Muscle of leg (tissue), 11 donors: ENCODE results near the gene CAGE1. TPM values are rescaled to one million over a fixed set of nuclear protein-coding genes. Genes with fewer than 3 reads are reported as not detected.

Experiments
- DNase-seq: peaks from one replicate; pipeline ENCODE4 v3.0.0; 2013
- H3K27ac ChIP-seq: one replicate; pipeline ENCODE4 v1.5.1; 2013; ENCODE audit warnings: mild to moderate bottlenecking, low read length, control low read depth
- H3K27me3 ChIP-seq: one replicate; pipeline ENCODE4 v1.6.1; 2013; ENCODE audit warnings: low read length; ENCODE audit not compliant: control insufficient read depth, insufficient read depth
- H3K36me3 ChIP-seq: one replicate; pipeline ENCODE4 v1.6.1; 2013; ENCODE audit warnings: low read length; ENCODE audit not compliant: control insufficient read depth, insufficient read depth
- H3K4me1 ChIP-seq: one replicate; pipeline ENCODE4 v1.6.1; 2013; ENCODE audit warnings: low read length; ENCODE audit not compliant: control insufficient read depth, insufficient read depth
- H3K4me3 ChIP-seq: one replicate; pipeline ENCODE4 v1.5.1; 2013; ENCODE audit warnings: low read length, control low read depth
- H3K9me3 ChIP-seq: replicated peaks from 2 replicates; pipeline ENCODE4 v1.6.1; 2013; ENCODE audit warnings: low read depth, low read length; ENCODE audit not compliant: control insufficient read depth
- WGBS: methylation state at CpG from one replicate; pipeline ENCODE4 v1.1.5; 2013; ENCODE audit warnings: missing lambda C conversion rate; ENCODE audit not compliant: insufficient coverage; 5-methylcytosine and 5-hydroxymethylcytosine counted together
- polyA plus RNA-seq, 8 donors: library from polyadenylated mRNA; unstranded; fragments of 120-200 nt; gene quantifications; one replicate each; pipeline versions ENCODE4 v1.2.1 to v1.2.3, GENCODE V29; 2013; ENCODE audit warnings: inconsistent platforms in 1 of 8, low replicate concordance in 1 of 8; ENCODE audit not compliant: insufficient read length in 8 of 8, insufficient read depth in 1 of 8
- total RNA-seq: library from RNA; stranded (reverse); fragments of 120-200 nt; gene quantifications from one replicate; pipeline ENCODE4 v1.2.4, GENCODE V29; 2013

The CAGE1 gene
- total and polyA plus RNA-seq, 9 donors: 0.04 to 0.13 (median 0.08) TPM; not detected in 5

DNA sequence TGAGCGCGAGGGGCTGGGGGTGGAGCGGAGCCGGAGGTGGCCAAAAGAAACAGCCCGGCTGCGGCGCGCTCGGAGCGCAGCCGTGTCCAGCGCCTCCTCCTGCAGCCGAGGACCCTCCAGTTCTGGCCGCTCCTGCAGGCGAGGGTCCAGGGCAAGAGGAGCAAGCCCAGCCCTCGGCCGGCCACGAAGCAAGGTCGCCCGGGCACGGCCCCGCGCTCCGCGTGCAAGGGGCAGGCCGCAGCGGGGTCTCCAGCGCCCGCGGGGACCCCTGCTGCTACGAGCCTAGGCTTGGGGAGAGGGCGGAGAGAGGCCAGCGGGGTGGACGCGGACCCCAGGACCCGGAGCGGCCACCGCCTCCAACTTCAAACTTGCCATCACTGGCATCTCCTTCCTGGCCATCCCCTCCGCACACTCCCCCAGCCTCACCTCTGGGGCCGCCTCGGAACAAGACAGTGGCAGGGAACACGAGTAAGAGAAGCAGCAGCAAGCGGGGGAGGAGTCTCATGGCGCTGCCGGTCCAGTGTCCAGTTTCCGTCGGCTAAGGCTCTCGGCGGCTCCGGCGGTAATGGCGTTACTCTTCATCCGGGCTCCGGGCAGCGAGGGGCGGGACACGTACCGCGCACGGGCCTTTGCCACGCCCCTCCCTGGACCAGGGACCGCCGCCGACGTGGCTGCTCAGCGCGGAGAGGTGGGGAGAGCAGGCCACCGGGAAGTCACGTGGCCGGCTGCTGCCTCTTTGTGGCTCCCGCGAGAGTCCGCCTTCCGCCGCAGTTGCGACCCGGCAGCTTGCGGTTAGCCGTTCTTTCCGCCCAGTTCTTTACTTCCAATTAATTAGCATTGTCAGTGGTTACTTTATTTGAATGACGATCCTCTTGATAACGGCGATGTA, 76.7 kb downstream of the CAGE1 start, which contains the start of gene SSR1:
Gene SSR1 (minus strand): TSS at position 584 of the 889 bp plus-strand sequence. CDS start 79 bp downstream, at position 505.
- H3K36me3 ChIP-seq: peaks cover 13% of the 10 kb centered on the region
- peak within 1 kb of the TSS; percentile 72 for H3K4me3 ChIP-seq
- H3K4me1 ChIP-seq: peaks cover 5% of the 10 kb centered on the region
- H3K27me3 ChIP-seq: no peaks in the 10 kb centered on the region
- peak; percentile 99 for DNase-seq
- H3K9me3 ChIP-seq: no peaks in the 10 kb centered on the region
- H3K27ac ChIP-seq: peak within 1 kb of the TSS; percentile 96
- WGBS: under 1% methylated on average over 78 of the region's 83 CpGs

- peak; percentile 18 for DNase-seq
- peak overlapping the region; percentile 72 for H3K4me3 ChIP-seq
- peaks cover 19% of the 10 kb centered on the region for H3K36me3 ChIP-seq
- H3K27ac ChIP-seq: peak overlapping the region; percentile 96
- no peaks in the 10 kb centered on the region for H3K9me3 ChIP-seq
- WGBS: 1% methylated on average over 4 of the region's 17 CpGs
- H3K27me3 ChIP-seq: no peaks in the 10 kb centered on the region
- H3K4me1 ChIP-seq: peaks cover 5% of the 10 kb centered on the region
These were observed 77.5 kb downstream of the CAGE1 start for GRCh38 chr6:7311917-7312615.

- Histone ChIP-seq H3K9me3 (no peaks in the 10 kb centered on the region), H3K4me3 (no peak overlapping the region), H3K27ac (no peak overlapping the region), H3K36me3 (peaks cover 26% of the 10 kb centered on the region), H3K4me1 (peaks cover 5% of the 10 kb centered on the region), H3K27me3 (no peaks in the 10 kb centered on the region)
- DNase-seq: peak; percentile 49
- no CpG with 5 or more reads among the region's 1 CpG for WGBS
These were observed 78.4 kb downstream of the CAGE1 start for GRCh38 chr6:7311176-7311575.

DNA sequence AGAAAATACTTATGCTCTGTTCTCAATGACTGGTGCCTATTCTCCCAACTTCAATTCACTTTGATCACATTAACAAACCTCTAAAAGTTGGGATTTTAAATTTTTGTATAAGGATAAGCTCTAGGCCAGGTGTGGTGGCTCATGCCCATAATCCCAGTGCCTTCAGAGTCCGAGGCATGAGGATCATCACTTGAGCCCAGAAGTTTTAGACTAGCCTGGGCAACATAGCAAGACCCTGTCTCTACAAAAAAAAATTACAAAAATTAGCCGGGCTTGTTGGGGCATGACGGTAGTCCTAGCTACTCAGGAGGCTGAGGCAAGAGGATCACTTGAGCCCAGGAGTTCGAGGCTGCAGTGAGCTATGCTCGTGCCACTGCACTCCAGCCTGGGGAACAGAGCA, 80.5 kb downstream of the CAGE1 start:
- Histone ChIP-seq H3K36me3 (peaks cover 37% of the 10 kb centered on the region), H3K27me3 (no peaks in the 10 kb centered on the region), H3K9me3 (no peaks in the 10 kb centered on the region), H3K4me3 (no peak overlapping the region), H3K27ac (no peak overlapping the region), H3K4me1 (peaks cover 5% of the 10 kb centered on the region)
- 100% methylated on average over 3 of the region's 5 CpGs for WGBS
- no peak for DNase-seq

DNA sequence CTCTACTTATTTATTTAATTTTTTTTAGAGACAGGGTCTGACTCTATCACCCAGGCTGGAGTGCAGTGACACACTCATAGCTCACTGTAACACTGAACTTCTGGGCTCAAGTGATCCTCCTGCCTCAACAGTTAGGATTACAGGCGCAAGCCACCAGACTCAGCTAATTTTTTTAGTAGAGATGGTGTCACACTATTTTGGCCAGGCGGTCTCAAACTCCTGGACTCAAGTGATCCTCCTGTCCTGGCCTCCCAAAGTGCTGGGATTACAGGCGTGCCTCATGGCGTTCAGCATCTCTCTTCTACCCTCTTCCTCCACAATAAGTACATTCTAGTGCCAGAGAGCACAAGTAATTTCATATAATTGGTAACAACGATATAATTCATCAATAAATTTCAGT, 82.0 kb downstream of the CAGE1 start:
- DNase-seq: no peak
- no peak overlapping the region for H3K27ac ChIP-seq
- peaks cover 46% of the 10 kb centered on the region for H3K36me3 ChIP-seq
- no peaks in the 10 kb centered on the region for H3K27me3 ChIP-seq
- H3K9me3 ChIP-seq: no peaks in the 10 kb centered on the region
- peaks cover 2% of the 10 kb centered on the region for H3K4me1 ChIP-seq
- no peak overlapping the region for H3K4me3 ChIP-seq
- WGBS: 100% methylated on average over 4 of the region's 5 CpGs

GRCh38 chr6:7304821-7305220, 84.7 kb downstream of the CAGE1 start:
- Histone ChIP-seq H3K9me3 (no peaks in the 10 kb centered on the region), H3K36me3 (peaks cover 63% of the 10 kb centered on the region), H3K27me3 (no peaks in the 10 kb centered on the region), H3K27ac (no peak overlapping the region), H3K4me1 (peaks cover 2% of the 10 kb centered on the region), H3K4me3 (no peak overlapping the region)
- no peak for DNase-seq
- WGBS: no CpG with 5 or more reads among the region's 1 CpG

DNA sequence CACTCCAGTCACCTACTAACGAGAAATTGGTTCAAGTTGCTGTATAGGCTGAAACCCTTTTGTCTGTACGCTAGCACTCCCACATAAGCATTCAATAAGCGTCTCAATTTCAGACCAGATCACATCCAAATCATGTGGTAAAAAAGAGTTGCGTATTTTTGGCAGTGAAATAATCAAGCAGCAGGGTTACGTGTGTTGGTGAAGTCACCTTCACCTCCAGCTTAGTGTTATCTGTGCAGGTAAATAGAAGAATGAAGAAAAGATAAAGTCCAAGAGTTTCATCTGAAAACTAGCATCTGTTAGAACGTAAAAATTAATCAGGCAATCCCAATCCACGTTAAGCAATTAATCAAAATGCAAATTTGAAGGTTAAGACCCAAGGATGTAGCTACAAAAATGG, 87.8 kb downstream of the CAGE1 start:
- DNase-seq: no peak
- 90% methylated on average over 2 of the region's 7 CpGs for WGBS
- H3K27me3 ChIP-seq: no peaks in the 10 kb centered on the region
- H3K9me3 ChIP-seq: no peaks in the 10 kb centered on the region
- H3K36me3 ChIP-seq: peaks cover 51% of the 10 kb centered on the region
- no peak overlapping the region for H3K4me3 ChIP-seq
- no peaks in the 10 kb centered on the region for H3K4me1 ChIP-seq
- H3K27ac ChIP-seq: no peak overlapping the region

GRCh38 chr6:7300926-7301325, 88.6 kb downstream of the CAGE1 start:
- Histone ChIP-seq H3K4me3 (no peak overlapping the region), H3K27ac (no peak overlapping the region), H3K27me3 (no peaks in the 10 kb centered on the region), H3K9me3 (no peaks in the 10 kb centered on the region), H3K36me3 (peaks cover 49% of the 10 kb centered on the region), H3K4me1 (no peaks in the 10 kb centered on the region)
- no peak for DNase-seq
- 96% methylated on average over 3 of the region's 5 CpGs for WGBS

- no peak overlapping the region for H3K4me3 ChIP-seq
- no peaks in the 10 kb centered on the region for H3K9me3 ChIP-seq
- DNase-seq: no peak
- peaks cover 38% of the 10 kb centered on the region for H3K36me3 ChIP-seq
- H3K27ac ChIP-seq: no peak overlapping the region
- no peaks in the 10 kb centered on the region for H3K4me1 ChIP-seq
- no CpG with 5 or more reads among the region's 1 CpG for WGBS
- H3K27me3 ChIP-seq: no peaks in the 10 kb centered on the region
These were observed 91.4 kb downstream of the CAGE1 start for GRCh38 chr6:7298113-7298512.

DNA sequence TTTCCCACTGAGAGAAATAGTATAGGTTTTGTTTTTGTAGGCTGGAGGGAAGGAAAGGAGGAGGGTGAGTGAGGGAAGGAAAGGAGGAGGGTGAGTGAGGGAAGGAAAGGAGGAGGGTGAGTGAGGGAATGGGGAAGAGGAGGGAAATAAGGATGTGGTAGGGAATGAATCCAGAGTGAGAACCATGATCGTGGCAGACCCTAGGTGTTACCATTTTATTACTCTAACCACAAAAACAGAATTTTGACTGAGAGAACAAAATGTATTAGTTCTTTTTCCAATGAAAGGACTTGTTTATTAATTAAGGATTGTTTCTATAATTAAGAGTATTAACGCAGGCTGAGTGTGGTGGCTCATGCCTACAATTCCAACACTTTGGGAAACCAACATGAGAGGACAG, 92.9 kb downstream of the CAGE1 start:
- DNase-seq: no peak
- no CpG with 5 or more reads among the region's 2 CpGs for WGBS
- no peaks in the 10 kb centered on the region for H3K4me1 ChIP-seq
- H3K4me3 ChIP-seq: no peak overlapping the region
- H3K27ac ChIP-seq: no peak overlapping the region
- H3K27me3 ChIP-seq: no peaks in the 10 kb centered on the region
- H3K36me3 ChIP-seq: peaks cover 40% of the 10 kb centered on the region
- H3K9me3 ChIP-seq: no peaks in the 10 kb centered on the region
